GM12801 (cell line): ENCODE data around the gene LRCH1.

Source experiments
- TF ChIP-seq, protein P1 (sequence below): IDR thresholded peaks from one replicate; pipeline ENCODE4 v1.5.1; 2011; ENCODE audit warnings: control low read depth; ENCODE audit not compliant: insufficient read length; ENCODE audit errors: extremely low read depth

The LRCH1 gene

DNA sequence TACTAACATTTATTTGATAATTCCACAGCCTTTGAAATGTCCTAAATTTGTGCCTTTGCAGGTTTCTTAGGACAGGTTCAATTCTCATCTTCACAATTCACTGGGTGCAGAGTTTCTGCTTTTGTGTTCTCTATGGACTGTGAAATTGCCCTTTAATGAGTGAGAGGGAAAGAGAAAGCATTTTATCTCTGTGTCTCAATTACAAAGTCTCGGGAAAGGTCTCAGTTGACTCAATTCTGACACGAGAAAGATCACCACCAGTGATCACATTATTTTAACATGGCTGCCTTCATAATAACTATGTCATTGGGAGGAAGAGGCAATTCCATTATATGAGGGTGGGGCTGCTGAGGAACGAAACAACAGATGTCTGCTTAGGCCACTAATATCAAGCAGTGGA, 26.2 kb upstream of the LRCH1 start:
- TF ChIP-seq, protein P1, sequence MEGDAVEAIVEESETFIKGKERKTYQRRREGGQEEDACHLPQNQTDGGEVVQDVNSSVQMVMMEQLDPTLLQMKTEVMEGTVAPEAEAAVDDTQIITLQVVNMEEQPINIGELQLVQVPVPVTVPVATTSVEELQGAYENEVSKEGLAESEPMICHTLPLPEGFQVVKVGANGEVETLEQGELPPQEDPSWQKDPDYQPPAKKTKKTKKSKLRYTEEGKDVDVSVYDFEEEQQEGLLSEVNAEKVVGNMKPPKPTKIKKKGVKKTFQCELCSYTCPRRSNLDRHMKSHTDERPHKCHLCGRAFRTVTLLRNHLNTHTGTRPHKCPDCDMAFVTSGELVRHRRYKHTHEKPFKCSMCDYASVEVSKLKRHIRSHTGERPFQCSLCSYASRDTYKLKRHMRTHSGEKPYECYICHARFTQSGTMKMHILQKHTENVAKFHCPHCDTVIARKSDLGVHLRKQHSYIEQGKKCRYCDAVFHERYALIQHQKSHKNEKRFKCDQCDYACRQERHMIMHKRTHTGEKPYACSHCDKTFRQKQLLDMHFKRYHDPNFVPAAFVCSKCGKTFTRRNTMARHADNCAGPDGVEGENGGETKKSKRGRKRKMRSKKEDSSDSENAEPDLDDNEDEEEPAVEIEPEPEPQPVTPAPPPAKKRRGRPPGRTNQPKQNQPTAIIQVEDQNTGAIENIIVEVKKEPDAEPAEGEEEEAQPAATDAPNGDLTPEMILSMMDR = no peak

DNA sequence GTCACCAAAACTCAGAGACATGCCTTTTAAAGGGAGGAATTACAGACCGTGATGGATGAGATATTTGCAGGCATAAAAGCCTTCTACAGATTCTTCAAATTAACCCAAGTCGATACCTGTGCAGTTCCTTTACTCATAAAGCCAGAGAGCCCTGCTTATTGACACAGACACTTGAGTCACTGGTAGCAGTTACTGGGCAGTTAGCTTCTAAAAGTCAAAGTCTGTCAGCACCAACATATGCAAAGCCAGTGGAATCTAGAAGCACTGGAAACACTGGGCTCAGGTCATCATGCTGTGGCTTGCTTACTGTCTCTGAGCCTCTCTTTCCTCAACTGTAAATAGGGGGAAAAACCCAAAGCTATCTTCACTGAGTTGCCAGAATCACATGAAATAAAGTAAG, 25.7 kb upstream of the LRCH1 start:
- TF ChIP-seq, protein P1 = no peak

DNA sequence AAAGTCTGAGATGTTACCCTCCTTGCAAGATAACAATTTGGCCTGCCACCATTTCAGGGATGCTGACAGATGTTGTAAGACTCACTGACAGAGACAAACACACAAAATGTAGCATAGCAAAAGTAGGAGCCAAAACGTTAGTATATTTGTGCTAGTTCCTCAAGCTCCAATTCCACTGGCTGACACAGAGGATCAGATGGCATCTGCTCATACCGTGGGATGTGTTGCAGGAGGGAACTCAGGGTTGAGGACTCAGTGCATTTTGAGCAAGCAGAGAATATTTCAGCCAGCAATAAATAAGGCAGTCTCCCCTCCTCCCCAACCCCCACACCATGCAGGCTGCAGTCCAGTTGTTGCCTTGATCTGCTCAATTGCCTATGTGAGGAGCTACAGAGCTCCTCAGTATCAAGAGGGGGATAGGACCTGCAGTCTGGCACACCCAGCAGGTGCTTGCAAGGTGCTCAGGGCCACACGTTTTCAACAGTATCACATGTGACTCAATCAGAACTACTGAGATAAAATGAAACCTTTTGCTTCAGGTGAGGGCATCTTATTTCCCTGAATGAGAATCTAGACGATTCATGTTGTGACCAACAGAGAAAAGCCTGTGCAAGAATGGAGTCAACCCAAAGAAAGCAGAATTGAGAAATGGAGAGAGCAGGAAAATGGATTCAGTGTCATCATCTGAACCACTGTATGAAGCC, 23.6 kb upstream of the LRCH1 start:
- TF ChIP-seq, protein P1 = no peak

DNA sequence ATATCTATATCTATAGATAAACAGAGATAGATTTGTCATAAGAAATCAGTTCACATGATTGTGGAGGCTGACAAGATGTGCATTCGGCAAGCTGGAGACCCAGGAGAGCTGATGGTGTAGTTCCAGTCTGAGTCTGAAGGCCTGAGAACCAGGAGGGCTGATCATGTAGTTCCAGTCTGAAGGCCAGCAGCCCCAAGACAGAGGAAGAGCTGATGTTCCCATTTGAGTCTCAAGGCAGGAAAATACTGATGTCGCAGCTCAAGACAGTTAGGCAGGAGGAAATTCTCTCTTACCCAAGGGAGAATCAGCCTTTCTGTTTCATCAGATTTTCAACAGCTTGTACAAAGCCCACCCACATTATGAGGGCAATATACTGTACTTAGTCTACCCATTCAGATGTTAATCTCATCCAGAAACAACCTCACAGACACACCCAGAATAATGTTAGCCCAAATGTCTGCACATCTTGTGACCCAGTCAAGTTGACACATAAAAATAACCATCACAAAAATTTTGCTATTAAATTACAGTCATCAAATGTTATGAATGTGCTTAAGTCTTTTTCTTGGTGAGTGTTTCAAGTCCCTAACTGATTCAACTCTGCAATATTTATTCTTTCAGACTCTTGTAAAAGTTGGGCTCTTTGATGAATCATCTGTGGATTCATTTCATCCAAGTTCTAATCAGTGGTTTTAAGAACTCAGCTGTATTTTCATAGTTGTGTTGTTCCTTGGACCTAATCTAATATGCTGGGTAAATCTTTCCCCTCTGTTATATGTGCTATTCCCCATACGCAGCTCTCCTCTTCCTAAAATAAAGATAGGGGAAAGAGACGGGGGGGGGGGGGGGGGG, 22.7 kb upstream of the LRCH1 start:
- TF ChIP-seq, protein P1 = no peak

DNA sequence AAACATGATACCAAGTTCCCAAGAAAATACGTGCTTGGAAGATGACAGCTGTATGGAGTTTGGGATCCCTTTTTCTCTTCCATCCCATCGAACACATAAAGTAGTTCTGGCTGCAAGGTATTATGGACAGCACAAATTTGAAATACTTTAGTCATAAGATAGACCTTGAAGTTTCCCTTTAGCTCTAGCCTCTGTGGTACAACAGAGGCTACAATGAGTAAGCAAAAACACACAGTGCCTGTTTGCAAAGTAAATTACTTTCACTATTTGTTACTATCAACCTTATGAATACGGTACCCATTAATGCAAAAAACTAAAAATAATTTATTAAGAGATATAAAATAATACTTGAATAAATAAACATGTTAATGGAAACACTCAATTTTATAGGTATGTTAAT, 21.0 kb upstream of the LRCH1 start:
- TF ChIP-seq, protein P1 = no peak

DNA sequence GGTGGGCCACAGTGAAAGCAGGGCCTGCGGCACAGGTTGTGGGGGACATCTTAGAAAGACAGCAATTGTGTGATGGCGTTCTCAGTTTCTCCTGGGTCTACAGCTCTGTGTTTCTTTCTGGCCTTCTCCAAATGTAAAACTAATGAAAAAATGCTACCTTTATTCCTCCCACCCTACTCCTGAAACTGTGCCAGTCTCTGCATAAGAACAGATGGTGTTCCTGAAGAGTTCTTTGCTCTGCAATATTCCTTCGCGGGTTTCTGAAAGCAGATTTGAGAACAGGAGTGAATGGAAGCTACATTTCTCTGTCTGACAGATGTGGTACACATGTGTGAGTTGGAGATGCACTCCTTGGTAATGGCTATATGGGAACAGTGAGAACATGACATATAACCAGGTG, 18.0 kb upstream of the LRCH1 start:
- TF ChIP-seq, protein P1 = no peak

DNA sequence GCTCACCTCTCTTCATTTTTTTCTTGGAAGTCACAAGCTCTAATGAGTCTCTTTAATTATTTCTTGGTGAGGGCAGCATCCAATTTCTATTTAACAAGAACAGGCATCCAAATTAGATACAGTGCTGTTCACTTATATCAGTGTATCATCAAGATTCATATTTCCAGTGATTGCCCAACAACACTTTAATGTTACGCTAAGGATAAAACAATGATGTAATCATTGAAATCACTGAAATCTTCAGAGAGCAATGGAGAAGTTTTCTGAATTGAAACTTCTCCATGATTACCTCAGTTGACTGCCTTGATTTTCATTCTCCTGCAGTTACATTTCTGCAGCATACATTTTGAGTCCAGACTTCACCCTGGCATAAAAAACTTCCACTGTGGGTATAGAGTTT, 17.1 kb upstream of the LRCH1 start:
- TF ChIP-seq, protein P1 = no peak
